Heart left ventricle (tissue), 13 donors: Measurements from ENCODE around the gene S100A13.

Experiments used
- CTCF ChIP-seq, 12 donors: fragments of 200-600 bp; sonication (generic) in 4 of 12; IDR thresholded peaks; one replicate each; pipeline versions ENCODE4 v1.5.0 to v1.8.0; 2018 to 2022; ENCODE audit warnings: antibody characterized with exemption in 12 of 12, mild to moderate bottlenecking in 5 of 12
- POLR2A ChIP-seq, 2 donors: fragments of 450-650 bp; IDR thresholded peaks; one replicate each; pipeline ENCODE4 v1.6.1; 2017; ENCODE audit warnings: antibody characterized with exemption in 2 of 2, mild to moderate bottlenecking in 2 of 2, moderate library complexity in 2 of 2
- donor health status: ischemic (EF 13 %, LVEDD 7.1; RV severe dilation, severe dysfunction).
- donor health status: DM: no; HTN: yes; CAD: no.
- donor health status: DM: no; HTN: no; CAD: no.
- donor health status: ischemic (EF 25% LVEDD 6.9; RV normal size, moderate dysfunction).
- donor health status: ischemic (EF 25% LVEDD 5.7; RV mildly dilated, moderate dysfunction).
- donor health status: ischemic (EF 35%, LVEDD 5.7; RV mildly dilated, moderate dysfunction).
- donor health status: nonischemic (EF 11% LVEDD 7.7; RV severe dilation, severe dysfunction).
- donor health status: DM: yes; HTN: yes; CAD: no.
- donor health status: PGD.
- donor health status: ischemic (EF 29% LVEDD 5.4; RV normal size, mild dysfunction).
- donor health status: nonischemic (EF 23%, LVEDD 6.1; RV moderate dilation, normal function).

GRCh38 chr1:153628638-153629342, 1.5 kb upstream of the S100A13 start:
- TF ChIP-seq CTCF (IDR thresholded peaks at IDR 0.05) (no peak), POLR2A (IDR thresholded peaks at IDR 0.05) (no peak)
